Measurements from ENCODE around the gene FGB.
"Not testable (repeated sequence)": the region's sequence is repeated elsewhere in the genome, so short reads cannot be mapped to it uniquely, and the experiment has no call there.

FGB gene

GRCh38 chr4:154566639-154567204, 3.9 kb downstream of the FGB start:
- DNase-seq (ENCODE audit: low spot score) = no peak

GRCh38 chr4:154569028-154569427, 6.2 kb downstream of the FGB start:
- no peak for DNase-seq (ENCODE audit: low spot score)

- DNase-seq (ENCODE audit: low spot score) = no peak
Observed at GRCh38 chr4:154569584-154569983, 6.8 kb downstream of the FGB start.

DNA sequence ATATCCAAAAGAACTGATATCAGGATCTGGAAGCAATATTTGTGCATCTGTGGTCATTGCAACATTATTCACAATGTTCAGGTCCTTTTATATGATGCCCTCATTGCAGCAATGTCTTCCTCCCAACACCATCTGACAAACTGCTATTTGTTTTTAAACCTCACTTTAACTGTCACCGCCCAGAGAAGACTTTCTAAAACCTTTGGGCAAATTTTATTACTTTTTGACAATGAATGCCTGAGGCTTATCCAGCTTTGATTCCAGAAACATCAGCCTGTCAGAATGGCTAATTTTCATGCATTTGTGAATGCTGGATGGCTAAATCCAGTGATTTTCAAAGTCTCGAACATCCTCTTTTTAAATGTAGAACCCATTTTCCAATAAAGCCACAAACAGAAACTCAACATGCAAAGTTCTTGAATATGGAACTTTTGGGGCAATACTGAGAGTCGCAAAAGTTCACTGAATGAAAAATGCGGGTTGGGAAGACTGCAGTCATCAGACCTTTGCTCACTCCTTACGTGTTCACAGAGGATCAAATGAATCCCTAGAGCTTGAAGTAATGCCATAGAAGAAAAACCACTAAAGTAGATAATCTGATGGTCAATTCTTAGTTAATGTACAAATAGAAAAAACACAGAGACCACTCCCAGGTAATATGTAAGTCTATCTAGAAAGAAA, 10.5 kb downstream of the FGB start:
- DNase-seq (ENCODE audit: low spot score) = no peak

- no peak for DNase-seq (ENCODE audit: low spot score)
Observed at GRCh38 chr4:154574311-154574710, 11.5 kb downstream of the FGB start.

GRCh38 chr4:154577324-154577723, 14.5 kb downstream of the FGB start:
- DNase-seq (ENCODE audit: low spot score) = no peak

DNA sequence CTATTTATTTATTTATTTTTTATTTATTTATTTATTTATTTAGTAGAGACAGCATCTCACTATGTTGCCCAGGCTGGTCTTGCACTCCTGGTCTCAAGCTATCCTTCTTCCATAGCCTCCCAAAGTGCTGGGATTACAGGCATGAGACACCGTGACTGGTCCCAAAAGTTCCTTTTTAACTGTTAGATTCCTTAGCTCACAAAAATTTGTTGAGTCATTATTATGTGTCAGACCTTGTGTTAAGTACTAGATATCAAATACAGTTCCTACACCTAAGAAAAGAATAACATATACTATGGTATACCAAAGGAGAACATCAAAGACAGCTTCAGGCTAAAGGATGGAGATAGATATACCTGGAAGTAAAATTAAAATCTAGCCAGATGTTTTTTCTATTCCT, 16.1 kb downstream of the FGB start:
- DNase-seq (ENCODE audit: low spot score) = no peak

DNA sequence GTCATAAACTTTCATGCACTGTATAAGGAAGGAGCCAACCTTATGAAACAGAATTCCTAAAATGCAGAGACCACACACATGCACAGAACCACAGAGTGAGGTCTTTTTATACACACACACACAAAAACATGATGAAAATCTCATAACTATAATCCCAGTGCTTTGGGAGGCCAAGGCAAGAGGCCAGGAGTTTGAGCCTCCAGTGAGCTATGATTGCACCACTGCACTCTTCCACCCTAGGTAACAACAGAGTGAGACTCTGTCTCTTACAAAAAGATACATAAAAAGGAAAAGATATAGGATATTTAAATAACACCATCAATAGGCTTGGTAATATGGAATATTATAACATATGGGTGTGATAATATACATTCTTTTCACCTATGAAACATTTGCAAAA, 17.1 kb downstream of the FGB start:
- DNase-seq (ENCODE audit: low spot score) = no peak

DNA sequence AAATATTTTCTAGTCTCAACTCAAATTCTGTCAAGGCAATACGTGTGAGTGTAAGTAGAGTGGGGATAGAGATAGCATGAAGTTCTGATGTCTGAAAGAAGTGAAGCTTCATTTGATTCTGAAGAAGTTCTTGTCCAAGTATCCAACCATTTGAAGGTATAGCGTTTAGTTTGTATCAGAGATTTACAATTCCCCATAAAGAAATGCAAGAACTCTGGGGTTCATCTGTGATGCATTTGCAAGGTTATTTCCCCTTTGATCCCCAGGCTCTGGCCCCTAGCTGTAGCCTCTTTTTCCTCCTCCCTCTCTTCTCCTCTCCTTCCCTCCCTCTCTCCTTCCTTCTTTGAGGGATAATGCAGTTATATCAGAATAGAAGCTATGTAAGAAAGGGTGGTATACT, 19.9 kb downstream of the FGB start:
- no peak for DNase-seq (ENCODE audit: low spot score)

DNA sequence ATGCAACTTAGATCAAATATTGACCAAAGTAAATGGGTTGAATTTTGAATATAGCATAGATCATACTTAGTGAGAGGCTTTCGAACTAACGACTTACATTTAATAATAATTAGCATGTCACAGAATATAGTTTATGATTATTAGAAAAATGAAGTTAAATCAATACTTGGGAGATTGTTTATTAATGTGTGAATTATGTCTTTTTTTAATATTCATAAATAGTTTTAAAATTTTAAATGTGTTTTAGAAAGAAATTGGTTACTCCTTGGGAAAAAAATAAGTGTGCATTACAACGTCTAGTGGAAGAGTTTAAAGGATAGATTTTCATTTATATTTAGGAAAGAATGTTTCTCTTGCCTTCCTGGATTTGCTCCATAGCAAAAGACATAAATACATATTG, 20.4 kb downstream of the FGB start:
- DNase-seq (ENCODE audit: low spot score) = no peak

DNA sequence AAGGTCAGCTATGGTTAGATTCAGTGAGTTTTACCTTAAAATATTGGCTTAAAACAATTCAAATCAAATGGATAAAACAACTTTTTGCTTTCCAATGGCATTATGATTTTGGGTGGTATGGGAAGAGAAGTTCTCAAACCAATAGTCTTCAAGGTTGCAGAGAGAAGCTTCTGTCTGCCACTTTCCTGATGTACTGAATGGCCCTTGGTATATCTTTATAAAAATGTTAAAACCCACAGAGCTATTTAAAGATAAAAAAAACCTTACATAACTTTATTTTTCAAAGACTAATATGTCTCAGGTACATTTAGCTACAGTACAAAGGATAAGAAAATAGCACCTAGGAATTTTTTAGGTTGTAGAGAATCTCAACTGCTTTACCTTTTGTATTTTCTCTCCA, 20.9 kb downstream of the FGB start:
- no peak for DNase-seq (ENCODE audit: low spot score)

- no peak for DNase-seq (ENCODE audit: low spot score)
Observed at GRCh38 chr4:154584259-154584658, 21.4 kb downstream of the FGB start.

DNA sequence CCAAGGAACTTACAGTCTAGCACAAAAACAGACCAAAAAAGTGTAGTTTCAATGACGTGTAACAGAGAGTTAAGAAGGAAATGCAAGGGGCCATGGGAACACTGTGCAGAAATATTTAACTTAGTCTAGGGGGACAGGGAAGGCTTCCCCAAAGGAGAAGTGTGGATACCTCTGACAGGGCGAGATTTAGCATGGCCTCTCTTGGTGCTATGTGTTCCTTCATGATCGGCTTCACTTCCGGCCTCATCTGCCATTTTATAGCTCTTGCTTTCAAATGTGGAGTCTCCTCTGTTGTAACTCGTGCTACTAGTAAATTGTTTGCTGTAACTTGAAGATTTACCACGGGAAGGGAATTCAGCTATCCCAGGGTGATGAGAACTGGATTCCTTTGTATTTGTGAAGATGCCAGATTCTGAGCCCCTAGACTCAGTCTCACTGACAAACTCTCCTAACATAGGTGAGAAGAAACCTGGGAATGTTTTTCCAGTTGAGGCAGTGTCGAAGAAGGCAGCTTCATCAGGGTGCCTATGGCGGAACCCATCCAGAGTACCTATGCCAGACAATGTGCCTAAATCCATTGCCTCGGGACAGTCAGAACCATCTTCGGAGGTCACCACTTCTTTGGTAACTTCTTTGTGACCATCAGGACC, 22.7 kb downstream of the FGB start:
- DNase-seq (ENCODE audit: low spot score) = no peak

DNA sequence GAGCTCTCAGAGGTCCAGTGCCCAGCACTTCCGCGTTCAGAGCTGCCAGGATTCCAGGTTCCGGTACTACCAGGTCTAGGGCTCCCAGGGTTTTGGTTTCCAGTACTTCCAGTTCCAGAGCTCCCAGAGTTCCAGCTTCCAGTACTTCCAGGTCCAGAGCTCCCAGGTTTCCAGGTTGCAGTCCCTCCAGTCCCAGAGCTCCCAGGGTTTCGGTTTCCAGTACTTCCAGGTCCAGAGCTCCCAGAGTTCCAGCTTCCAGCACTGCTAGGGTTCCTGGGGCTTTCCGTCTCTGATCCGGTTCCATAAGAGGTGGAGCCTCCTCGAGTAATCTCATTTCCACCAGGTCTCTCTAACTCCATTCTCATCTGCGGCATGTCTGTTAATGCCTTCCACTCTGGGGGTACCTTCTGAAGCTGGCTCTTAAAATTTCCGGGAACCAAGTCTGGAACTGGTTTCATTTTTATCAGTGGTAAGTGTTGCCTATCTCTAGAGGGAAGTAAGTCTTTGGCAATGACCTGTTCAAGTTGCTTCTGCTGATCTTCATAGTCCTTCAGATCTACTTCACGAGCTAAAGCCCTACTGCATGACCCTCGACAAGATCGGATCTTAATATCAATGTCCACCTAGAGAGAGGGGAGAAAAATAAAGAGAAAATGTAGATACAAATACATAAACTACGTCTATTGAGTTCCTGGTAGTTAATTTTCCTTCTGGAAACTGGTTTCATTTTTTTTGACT, 23.7 kb downstream of the FGB start:
- no peak for DNase-seq (ENCODE audit: low spot score)

DNA sequence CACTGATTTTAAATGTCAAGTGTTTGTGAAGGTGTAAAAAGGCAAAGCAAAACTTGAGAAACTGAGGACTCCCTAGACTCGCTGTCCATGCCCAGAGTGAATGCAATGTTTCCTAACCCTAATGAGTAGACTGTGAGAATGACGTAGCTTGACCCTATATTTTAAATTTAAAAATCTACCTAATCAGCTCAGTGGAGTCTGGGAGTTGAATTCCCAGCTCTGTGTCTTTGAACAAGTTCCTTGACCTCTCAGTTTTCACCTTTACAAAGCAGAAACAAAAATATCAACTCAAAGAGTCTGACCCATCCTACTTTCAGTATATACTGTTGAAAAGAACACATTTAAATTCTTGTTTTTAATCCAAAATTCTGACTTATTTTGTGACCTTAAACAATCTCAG, 25.4 kb downstream of the FGB start:
- DNase-seq (ENCODE audit: low spot score) = no peak

DNA sequence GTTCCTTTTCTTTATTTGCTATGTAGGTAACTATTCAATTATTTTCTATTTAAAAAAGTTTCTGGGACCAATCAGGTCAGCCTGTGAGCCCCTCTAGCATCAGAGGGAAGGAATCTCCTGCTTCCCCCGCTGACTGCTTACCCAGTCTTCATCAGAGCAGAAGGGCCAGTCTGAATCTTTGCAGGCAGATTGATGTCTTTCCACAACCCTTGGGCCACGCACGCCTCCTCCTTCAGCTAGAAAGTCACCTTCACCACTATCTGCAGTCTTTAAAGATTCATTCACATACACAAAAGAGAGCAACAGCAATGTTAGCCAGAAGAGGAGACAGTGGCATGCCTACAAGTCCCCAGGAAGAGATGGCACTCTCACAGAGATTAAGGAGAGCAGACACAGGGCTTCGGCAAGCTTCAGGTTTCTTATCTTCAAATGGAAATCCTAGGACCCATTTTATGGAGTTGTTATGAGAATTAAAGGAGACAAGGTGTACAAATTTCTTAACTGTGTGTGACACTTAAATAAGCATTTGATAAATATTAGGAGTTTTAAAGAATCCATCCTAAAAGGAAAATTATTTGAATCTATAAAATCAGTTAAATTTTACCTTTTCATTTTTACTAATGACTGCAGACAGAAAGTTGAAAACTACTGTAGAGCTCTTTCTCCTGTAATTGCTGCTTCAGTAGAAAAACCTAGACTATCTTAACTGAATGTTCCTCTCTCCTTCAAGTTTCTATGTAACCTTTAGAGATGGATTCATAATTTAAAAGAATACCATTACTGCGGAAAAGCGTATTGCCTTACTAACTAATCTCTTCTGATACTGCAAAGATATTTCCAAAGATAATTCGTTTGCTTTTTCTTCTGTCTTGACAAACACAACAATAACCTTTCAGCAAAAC, 26.7 kb downstream of the FGB start:
- DNase-seq (ENCODE audit: low spot score) = no peak

- DNase-seq (ENCODE audit: low spot score) = no peak
Observed at GRCh38 chr4:154590329-154591006, 27.7 kb downstream of the FGB start, which contains the start of gene FGA. TSS of gene FGA (minus strand) at chr4:154590742. CDS start at chr4:154590687, 55 bp downstream.

GRCh38 chr4:154591890-154592289, 29.1 kb downstream of the FGB start:
- no peak for DNase-seq (ENCODE audit: low spot score)

GRCh38 chr4:154593868-154594267, 31.1 kb downstream of the FGB start:
- peak; percentile 94 for DNase-seq (ENCODE audit: low spot score)

GRCh38 chr4:154594343-154594742, 31.5 kb downstream of the FGB start:
- DNase-seq (ENCODE audit: low spot score) = not testable (repeated sequence)

DNA sequence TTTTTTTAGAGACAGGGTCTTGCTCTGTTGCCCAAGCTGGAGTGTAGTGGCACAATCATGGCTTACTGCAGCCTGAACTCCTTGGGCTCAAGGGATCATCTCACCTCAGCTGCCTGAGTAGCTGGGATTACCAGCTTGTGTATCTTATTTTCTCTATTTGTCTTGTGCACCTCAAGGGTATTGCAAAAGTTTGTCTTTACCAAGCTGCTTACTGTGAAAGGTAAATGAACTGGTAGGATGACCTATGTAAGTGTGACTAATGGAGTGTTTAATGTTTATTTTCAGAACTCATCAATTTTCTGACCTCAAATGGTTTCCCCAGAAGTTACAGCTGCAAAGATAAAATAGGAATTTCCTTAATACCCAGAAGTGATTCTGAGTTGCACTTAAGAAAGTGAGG, 33.0 kb downstream of the FGB start:
- DNase-seq (ENCODE audit: low spot score) = no peak

Data from pons (tissue), 1 donor.